ENCODE measurements around the gene RPAIN. TPM values are rescaled to one million over a fixed set of nuclear protein-coding genes. Genes with fewer than 3 reads are reported as not detected.
"Not testable (repeated sequence)": the region's sequence is repeated elsewhere in the genome, so short reads cannot be mapped to it uniquely, and the experiment has no call there.

RPAIN gene
- polyA plus RNA-seq, 3 donors = 18.9 to 31.9 (median 20.5) TPM

DNA sequence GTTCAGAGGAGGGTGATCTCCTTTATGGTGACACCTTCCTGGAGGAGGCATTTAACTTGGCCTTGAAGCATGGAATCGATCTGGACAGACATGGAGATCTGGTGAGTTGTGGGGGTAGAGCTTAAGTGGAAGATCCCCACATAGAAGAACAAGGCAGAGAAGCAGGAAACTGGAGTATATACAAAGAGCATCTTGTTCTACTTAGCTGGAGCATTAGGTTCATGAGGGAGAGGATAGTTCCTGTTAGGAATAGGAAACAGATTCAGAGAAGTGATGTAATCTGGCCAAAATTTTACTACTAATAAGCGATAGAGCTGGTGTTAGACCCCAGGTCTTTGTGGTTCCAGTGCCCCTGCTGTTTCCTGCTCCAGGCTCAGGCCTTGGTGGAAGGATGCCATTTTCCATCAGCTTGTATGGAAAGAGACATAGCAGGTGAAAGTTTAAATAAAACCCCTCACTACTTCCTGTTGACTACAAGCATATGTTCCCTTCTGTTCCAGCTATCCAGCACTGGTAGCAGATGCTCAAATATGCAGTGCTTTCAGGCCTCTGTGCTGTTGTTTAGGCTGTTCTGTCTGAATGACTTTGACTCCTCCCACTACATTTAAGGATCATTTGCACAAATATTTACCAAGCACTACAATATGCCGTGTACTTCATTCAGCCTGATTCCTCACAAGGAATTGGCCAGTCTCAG lies 9.4 kb downstream of the RPAIN start:
- Histone ChIP-seq H3K4me1 (ENCODE audit: control insufficient read depth in 1 of 2, insufficient read depth in 2 of 2, low read length in 2 of 2) (no peaks in the 10 kb centered on the region), H3K9me3 (replicated peaks in 1 of 2; ENCODE audit: control insufficient read depth in 1 of 2, insufficient read depth in 1 of 2, low read length in 2 of 2) (no peaks in the 10 kb centered on the region), H3K9ac (ENCODE audit: insufficient read depth, low read length, poor library complexity, severe bottlenecking) (no peak overlapping the region), H3K79me2 (ENCODE audit: insufficient read depth, low read length) (peaks cover 6% of the 10 kb centered on the region), H3K27me3 (ENCODE audit: control insufficient read depth in 2 of 2, insufficient read depth in 2 of 2, low read length in 2 of 2) (no peaks in the 10 kb centered on the region), H3K4me3 (replicated peaks in 1 of 3; ENCODE audit: low read depth in 2 of 3, low read length in 3 of 3) (no peak overlapping the region), H3K27ac (ENCODE audit: low read depth in 1 of 2, low read length in 2 of 2) (peak overlapping the region in 1 of 2 donors; percentile 18), H2AFZ (ENCODE audit: insufficient read depth, low read depth, low read length, poor library complexity, severe bottlenecking) (no peak overlapping the region), H4K20me1 (ENCODE audit: insufficient read depth, low read length) (peaks cover 9% of the 10 kb centered on the region), H3K36me3 (replicated peaks in 1 of 2; ENCODE audit: control insufficient read depth in 1 of 2, insufficient read depth in 2 of 2, low read length in 2 of 2) (peaks cover 83 to 100% of the 10 kb centered on the region in 2 donors), H3K4me2 (replicated peaks; ENCODE audit: extremely low read depth, low read length, poor library complexity, severe bottlenecking) (no peak overlapping the region)
- peaks cover 0 to 1% (median 0%) of the 10 kb centered on the region in 7 donors for H3K9me3 Mint-ChIP-seq
- H3K27ac Mint-ChIP-seq = peak overlapping the region in 4 of 7 donors; percentile 8 to 75 (median 36)
- H3K4me3 Mint-ChIP-seq = no peak overlapping the region
- WGBS (ENCODE audit: insufficient coverage) = 100% methylated on average over 2 of the region's 3 CpGs
- TF ChIP-seq, protein P1, sequence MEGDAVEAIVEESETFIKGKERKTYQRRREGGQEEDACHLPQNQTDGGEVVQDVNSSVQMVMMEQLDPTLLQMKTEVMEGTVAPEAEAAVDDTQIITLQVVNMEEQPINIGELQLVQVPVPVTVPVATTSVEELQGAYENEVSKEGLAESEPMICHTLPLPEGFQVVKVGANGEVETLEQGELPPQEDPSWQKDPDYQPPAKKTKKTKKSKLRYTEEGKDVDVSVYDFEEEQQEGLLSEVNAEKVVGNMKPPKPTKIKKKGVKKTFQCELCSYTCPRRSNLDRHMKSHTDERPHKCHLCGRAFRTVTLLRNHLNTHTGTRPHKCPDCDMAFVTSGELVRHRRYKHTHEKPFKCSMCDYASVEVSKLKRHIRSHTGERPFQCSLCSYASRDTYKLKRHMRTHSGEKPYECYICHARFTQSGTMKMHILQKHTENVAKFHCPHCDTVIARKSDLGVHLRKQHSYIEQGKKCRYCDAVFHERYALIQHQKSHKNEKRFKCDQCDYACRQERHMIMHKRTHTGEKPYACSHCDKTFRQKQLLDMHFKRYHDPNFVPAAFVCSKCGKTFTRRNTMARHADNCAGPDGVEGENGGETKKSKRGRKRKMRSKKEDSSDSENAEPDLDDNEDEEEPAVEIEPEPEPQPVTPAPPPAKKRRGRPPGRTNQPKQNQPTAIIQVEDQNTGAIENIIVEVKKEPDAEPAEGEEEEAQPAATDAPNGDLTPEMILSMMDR (IDR thresholded peaks at IDR 0.05) = no peak
- no peaks in the 10 kb centered on the region for H3K27me3 Mint-ChIP-seq (ENCODE audit: low read depth in 3 of 3)
- intact Hi-C loops (cut with micrococcal nuclease) = no loop called here
- DNase-seq = no peak
- H3K4me1 Mint-ChIP-seq = peaks cover 4% of the 10 kb centered on the region
- H3K36me3 Mint-ChIP-seq = peaks cover 84 to 89% of the 10 kb centered on the region in 2 donors

DNA sequence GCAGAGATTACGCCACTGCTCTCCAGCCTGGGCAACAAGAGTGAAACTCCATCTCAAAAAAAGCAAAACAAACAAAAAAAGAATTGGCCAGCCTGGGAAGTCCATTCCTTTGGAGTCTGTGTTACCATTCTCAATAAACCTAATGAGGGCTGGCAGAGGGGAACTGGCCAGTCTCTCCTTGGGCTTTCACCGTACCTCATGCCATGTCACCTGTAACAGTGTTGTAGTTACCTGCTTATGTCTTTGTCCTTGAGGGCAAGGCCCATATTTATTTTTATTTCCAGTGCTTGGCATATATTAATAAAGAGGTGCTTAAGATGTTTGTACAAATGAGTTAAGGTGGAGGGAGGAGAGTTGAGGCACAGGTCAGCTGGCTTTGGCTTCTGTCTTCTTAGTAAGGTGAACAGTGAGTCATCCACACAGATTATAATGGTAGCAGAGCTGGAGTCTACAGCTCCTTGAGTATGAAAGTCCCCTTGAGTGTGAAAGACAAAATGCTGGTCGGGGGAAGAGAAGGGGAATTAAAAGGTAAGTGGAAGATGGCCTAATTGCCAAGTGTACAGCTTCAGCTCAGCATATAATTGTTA lies 10.5 kb downstream of the RPAIN start:
- intact Hi-C loops (cut with micrococcal nuclease) = loop anchor here in 1 of 2 donors (10.0 kb wide), 1 partner anchor 54 kb away; the partner anchor contains the start of genes DERL2 and MIS12

DNA sequence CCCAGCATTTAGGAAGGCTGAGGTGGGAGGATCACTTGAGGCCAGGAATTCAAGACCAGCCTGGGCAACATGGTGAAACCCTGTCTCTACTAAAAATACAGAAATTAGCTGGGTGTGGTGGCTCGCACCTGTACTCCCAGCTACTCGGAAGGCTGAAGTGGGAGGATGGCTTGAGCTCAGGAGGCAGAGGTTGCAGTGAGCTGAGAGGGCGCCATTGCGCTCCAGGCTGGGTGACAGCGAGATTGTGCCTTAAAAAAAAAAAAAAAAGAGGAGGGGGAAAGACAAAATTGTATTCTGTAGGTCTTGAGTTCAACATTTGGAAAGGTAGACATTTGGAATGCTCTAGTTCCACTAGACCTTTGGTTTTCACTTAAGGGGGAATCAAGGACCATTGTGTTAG lies 11.3 kb downstream of the RPAIN start:
- not testable (repeated sequence) for H3K4me3 Mint-ChIP-seq; H3K9ac ChIP-seq (ENCODE audit: insufficient read depth, low read length, poor library complexity, severe bottlenecking); H3K9me3 Mint-ChIP-seq; H2AFZ ChIP-seq (ENCODE audit: insufficient read depth, low read depth, low read length, poor library complexity, severe bottlenecking); H3K4me2 ChIP-seq (replicated peaks; ENCODE audit: extremely low read depth, low read length, poor library complexity, severe bottlenecking); H3K4me3 ChIP-seq (replicated peaks in 1 of 3; ENCODE audit: low read depth in 2 of 3, low read length in 3 of 3); H3K9me3 ChIP-seq (replicated peaks in 1 of 2; ENCODE audit: control insufficient read depth in 1 of 2, insufficient read depth in 1 of 2, low read length in 2 of 2); H3K27me3 ChIP-seq (ENCODE audit: control insufficient read depth in 2 of 2, insufficient read depth in 2 of 2, low read length in 2 of 2); H3K4me1 ChIP-seq (ENCODE audit: control insufficient read depth in 1 of 2, insufficient read depth in 2 of 2, low read length in 2 of 2); H3K27me3 Mint-ChIP-seq (ENCODE audit: low read depth in 3 of 3); H3K4me1 Mint-ChIP-seq; DNase-seq; H3K27ac ChIP-seq (ENCODE audit: low read depth in 1 of 2, low read length in 2 of 2)
- no CpG with 5 or more reads among the region's 5 CpGs for WGBS (ENCODE audit: insufficient coverage)
- Histone ChIP-seq H4K20me1 (ENCODE audit: insufficient read depth, low read length) (peaks cover 13% of the 10 kb centered on the region), H3K36me3 (replicated peaks in 1 of 2; ENCODE audit: control insufficient read depth in 1 of 2, insufficient read depth in 2 of 2, low read length in 2 of 2) (peaks cover 76 to 97% of the 10 kb centered on the region in 2 donors), H3K79me2 (ENCODE audit: insufficient read depth, low read length) (peaks cover 21% of the 10 kb centered on the region)
- intact Hi-C loops (cut with micrococcal nuclease) = loop anchor here in 1 of 2 donors (10.0 kb wide), 1 partner anchor 54 kb away; the partner anchor contains the start of genes DERL2 and MIS12
- Mint-ChIP-seq H3K36me3 (peaks cover 80 to 90% of the 10 kb centered on the region in 2 donors), H3K27ac (peak overlapping the region in 2 of 7 donors; percentile 48 to 85)

More for the DNA sequence above, 10.5 kb downstream of the RPAIN start:
- Mint-ChIP-seq H3K9me3 (peaks cover 0 to 1% (median 0%) of the 10 kb centered on the region in 7 donors), H3K27ac (no peak overlapping the region), H3K36me3 (peaks cover 84 to 92% of the 10 kb centered on the region in 2 donors), H3K4me3 (no peak overlapping the region), H3K27me3 (ENCODE audit: low read depth in 3 of 3) (no peaks in the 10 kb centered on the region), H3K4me1 (peaks cover 4% of the 10 kb centered on the region)
- WGBS (ENCODE audit: insufficient coverage) = 100% methylated on average over 1 of the region's 3 CpGs
- TF ChIP-seq, protein P1 (IDR thresholded peaks at IDR 0.05) = no peak
- no peak overlapping the region for H2AFZ ChIP-seq (ENCODE audit: insufficient read depth, low read depth, low read length, poor library complexity, severe bottlenecking)
- H3K9me3 ChIP-seq (replicated peaks in 1 of 2; ENCODE audit: control insufficient read depth in 1 of 2, insufficient read depth in 1 of 2, low read length in 2 of 2) = no peaks in the 10 kb centered on the region
- no peak overlapping the region for H3K4me3 ChIP-seq (replicated peaks in 1 of 3; ENCODE audit: low read depth in 2 of 3, low read length in 3 of 3)
- H3K27ac ChIP-seq (ENCODE audit: low read depth in 1 of 2, low read length in 2 of 2) = no peak overlapping the region
- H4K20me1 ChIP-seq (ENCODE audit: insufficient read depth, low read length) = peaks cover 13% of the 10 kb centered on the region
- H3K4me2 ChIP-seq (replicated peaks; ENCODE audit: extremely low read depth, low read length, poor library complexity, severe bottlenecking) = no peak overlapping the region
- H3K36me3 ChIP-seq (replicated peaks in 1 of 2; ENCODE audit: control insufficient read depth in 1 of 2, insufficient read depth in 2 of 2, low read length in 2 of 2) = peaks cover 83 to 100% of the 10 kb centered on the region in 2 donors
- H3K4me1 ChIP-seq (ENCODE audit: control insufficient read depth in 1 of 2, insufficient read depth in 2 of 2, low read length in 2 of 2) = no peaks in the 10 kb centered on the region
- DNase-seq = no peak
- H3K27me3 ChIP-seq (ENCODE audit: control insufficient read depth in 2 of 2, insufficient read depth in 2 of 2, low read length in 2 of 2) = no peaks in the 10 kb centered on the region
- no peak overlapping the region for H3K9ac ChIP-seq (ENCODE audit: insufficient read depth, low read length, poor library complexity, severe bottlenecking)
- H3K79me2 ChIP-seq (ENCODE audit: insufficient read depth, low read length) = peaks cover 15% of the 10 kb centered on the region
